Esophagus squamous epithelium (tissue), 4 donors: ENCODE data around the gene SLC6A9.

ENCODE experiments used
- POLR2A ChIP-seq, 4 donors: fragments of 450-650 bp; IDR thresholded peaks; one replicate each; pipeline ENCODE4 v1.6.1; 2017; ENCODE audit warnings: antibody characterized with exemption in 4 of 4, mild to moderate bottlenecking in 4 of 4, moderate library complexity in 3 of 4
- TF ChIP-seq, protein P1 (sequence below), 6 experiments: fragments of 450-650 bp in 4 of 6; fragments of 200-600 bp in 2 of 6; sonication (generic) in 2 of 6; IDR thresholded peaks; one replicate each; pipeline ENCODE4 v1.5.1; 2016 to 2019; ENCODE audit warnings: antibody characterized with exemption in 6 of 6, mild to moderate bottlenecking in 4 of 6, moderate library complexity in 4 of 6

GRCh38 chr1:44067266-44068250, 36.3 kb upstream of the SLC6A9 start:
- TF ChIP-seq, protein P1, sequence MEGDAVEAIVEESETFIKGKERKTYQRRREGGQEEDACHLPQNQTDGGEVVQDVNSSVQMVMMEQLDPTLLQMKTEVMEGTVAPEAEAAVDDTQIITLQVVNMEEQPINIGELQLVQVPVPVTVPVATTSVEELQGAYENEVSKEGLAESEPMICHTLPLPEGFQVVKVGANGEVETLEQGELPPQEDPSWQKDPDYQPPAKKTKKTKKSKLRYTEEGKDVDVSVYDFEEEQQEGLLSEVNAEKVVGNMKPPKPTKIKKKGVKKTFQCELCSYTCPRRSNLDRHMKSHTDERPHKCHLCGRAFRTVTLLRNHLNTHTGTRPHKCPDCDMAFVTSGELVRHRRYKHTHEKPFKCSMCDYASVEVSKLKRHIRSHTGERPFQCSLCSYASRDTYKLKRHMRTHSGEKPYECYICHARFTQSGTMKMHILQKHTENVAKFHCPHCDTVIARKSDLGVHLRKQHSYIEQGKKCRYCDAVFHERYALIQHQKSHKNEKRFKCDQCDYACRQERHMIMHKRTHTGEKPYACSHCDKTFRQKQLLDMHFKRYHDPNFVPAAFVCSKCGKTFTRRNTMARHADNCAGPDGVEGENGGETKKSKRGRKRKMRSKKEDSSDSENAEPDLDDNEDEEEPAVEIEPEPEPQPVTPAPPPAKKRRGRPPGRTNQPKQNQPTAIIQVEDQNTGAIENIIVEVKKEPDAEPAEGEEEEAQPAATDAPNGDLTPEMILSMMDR (IDR thresholded peaks at IDR 0.05), result no peak
- no peak for TF ChIP-seq POLR2A (IDR thresholded peaks at IDR 0.05)
